CD4-positive, alpha-beta T cell treated with Interleukin-15 for 1 hour (primary cell): ENCODE data around the gene SOX18.

ENCODE experiments used
- DNase-seq: peaks from one replicate; pipeline ENCODE4 v3.0.0-alpha.2; 2020

The SOX18 gene

GRCh38 chr20:64051561-64052325 lies 2.3 kb upstream of the SOX18 start:
- no peak for DNase-seq

- DNase-seq = no peak
Measured at GRCh38 chr20:64051033-64051452, 1.6 kb upstream of the SOX18 start.

GRCh38 chr20:64050261-64051032 lies 1.0 kb upstream of the SOX18 start:
- DNase-seq = no peak

- DNase-seq = no peak
Measured at GRCh38 chr20:64049878-64050260, 430 bp upstream of the SOX18 start.

- DNase-seq = no peak
Measured at GRCh38 chr20:64048402-64049044, 916 bp downstream of the SOX18 start.

- no peak for DNase-seq
Measured at GRCh38 chr20:64047968-64048401, 1.5 kb downstream of the SOX18 start.

- DNase-seq = no peak
Measured at GRCh38 chr20:64047046-64047389, 2.4 kb downstream of the SOX18 start.

- no peak for DNase-seq
Measured at GRCh38 chr20:64045346-64046011, 4.0 kb downstream of the SOX18 start.

- DNase-seq = no peak
Measured at GRCh38 chr20:64044484-64045247, 4.8 kb downstream of the SOX18 start.

GRCh38 chr20:64043768-64044167 lies 5.7 kb downstream of the SOX18 start:
- DNase-seq = no peak

GRCh38 chr20:64042054-64042781 lies 7.2 kb downstream of the SOX18 start:
- DNase-seq = no peak

- no peak for DNase-seq
Measured at GRCh38 chr20:64041781-64042053, 7.7 kb downstream of the SOX18 start.

- no peak for DNase-seq
Measured at GRCh38 chr20:64041040-64041780, 8.2 kb downstream of the SOX18 start.

- DNase-seq = no peak
Measured at GRCh38 chr20:64040231-64041039, 9.0 kb downstream of the SOX18 start.

GRCh38 chr20:64039293-64040160 lies 9.9 kb downstream of the SOX18 start:
- no peak for DNase-seq

GRCh38 chr20:64038565-64039292 lies 10.7 kb downstream of the SOX18 start:
- DNase-seq = peak; percentile 69

GRCh38 chr20:64038224-64038564 lies 11.2 kb downstream of the SOX18 start:
- no peak for DNase-seq

GRCh38 chr20:64037498-64038213 lies 11.8 kb downstream of the SOX18 start:
- no peak for DNase-seq
